Measurements from ENCODE around the gene SORBS2.

The SORBS2 gene

DNA sequence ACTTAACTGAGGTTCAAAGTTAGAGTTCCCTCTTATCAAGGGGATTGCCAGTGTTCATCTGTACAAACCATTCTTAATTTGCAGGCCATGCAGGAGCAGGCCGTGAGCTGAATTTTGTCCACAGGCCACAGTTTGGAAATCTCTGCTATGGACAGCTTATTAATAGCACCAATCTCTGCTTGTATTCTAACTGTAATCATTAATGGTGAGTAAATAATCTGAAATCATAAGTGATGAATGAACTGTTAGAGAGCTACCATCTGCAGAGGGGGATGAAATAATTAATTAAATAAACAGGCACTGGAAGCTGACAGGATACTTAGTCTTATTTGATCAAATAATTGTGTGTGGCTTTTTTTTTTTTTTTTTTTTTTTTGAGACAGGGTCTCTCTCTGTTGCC is 228.2 kb downstream of the SORBS2 start:
- no peak overlapping the region for H3K27ac ChIP-seq
- TF ChIP-seq, protein P1, sequence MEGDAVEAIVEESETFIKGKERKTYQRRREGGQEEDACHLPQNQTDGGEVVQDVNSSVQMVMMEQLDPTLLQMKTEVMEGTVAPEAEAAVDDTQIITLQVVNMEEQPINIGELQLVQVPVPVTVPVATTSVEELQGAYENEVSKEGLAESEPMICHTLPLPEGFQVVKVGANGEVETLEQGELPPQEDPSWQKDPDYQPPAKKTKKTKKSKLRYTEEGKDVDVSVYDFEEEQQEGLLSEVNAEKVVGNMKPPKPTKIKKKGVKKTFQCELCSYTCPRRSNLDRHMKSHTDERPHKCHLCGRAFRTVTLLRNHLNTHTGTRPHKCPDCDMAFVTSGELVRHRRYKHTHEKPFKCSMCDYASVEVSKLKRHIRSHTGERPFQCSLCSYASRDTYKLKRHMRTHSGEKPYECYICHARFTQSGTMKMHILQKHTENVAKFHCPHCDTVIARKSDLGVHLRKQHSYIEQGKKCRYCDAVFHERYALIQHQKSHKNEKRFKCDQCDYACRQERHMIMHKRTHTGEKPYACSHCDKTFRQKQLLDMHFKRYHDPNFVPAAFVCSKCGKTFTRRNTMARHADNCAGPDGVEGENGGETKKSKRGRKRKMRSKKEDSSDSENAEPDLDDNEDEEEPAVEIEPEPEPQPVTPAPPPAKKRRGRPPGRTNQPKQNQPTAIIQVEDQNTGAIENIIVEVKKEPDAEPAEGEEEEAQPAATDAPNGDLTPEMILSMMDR (IDR thresholded peaks at IDR 0.05): no peak
- no peak for TF ChIP-seq ZFX (IDR thresholded peaks at IDR 0.05; ENCODE audit: borderline replicate concordance)

DNA sequence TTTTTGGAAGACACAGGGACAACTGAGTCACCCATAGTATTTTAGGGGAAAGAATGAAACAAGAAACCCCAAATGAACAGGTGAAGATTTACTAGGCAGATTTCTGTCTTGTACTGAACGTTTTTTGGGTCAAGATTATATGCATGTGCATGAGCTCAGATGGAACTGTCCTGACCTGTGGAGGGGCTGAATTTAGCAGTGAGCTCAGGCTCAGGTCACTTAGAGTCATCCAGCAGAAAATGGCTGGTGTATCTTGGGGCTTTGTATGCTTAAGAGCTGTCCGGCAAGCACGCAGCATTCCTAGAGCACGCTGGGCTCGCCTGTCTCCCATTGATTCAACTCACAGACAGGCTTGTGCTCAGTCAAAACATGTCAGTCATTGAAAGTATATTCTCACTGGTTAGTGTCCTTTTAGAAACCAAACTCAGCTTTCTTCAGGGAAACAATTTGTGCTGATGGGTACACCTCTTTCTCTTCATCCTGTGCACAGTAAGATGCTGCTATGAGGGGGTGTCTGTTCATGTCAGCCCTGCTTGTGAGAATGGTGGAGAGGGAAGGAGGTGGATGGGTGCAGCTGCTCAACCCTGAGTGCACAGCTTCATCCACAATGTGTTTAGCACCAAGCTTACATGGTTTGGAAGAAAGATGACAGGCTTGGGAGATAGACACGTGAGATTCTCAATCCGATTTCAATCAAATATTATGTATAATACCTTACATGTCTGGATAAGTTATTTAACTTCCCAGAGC is 229.2 kb downstream of the SORBS2 start:
- H3K27ac ChIP-seq: no peak overlapping the region
- TF ChIP-seq ZFX (IDR thresholded peaks at IDR 0.05; ENCODE audit: borderline replicate concordance): no peak
- TF ChIP-seq, protein P1 (IDR thresholded peaks at IDR 0.05): no peak

GRCh38 chr4:185580699-185581098 is 231.3 kb downstream of the SORBS2 start:
- TF ChIP-seq ZFX (IDR thresholded peaks at IDR 0.05; ENCODE audit: borderline replicate concordance): no peak
- TF ChIP-seq, protein P1 (IDR thresholded peaks at IDR 0.05): no peak
- H3K27ac ChIP-seq: no peak overlapping the region

- no peak for TF ChIP-seq ZFX (IDR thresholded peaks at IDR 0.05; ENCODE audit: borderline replicate concordance)
- TF ChIP-seq, protein P1 (IDR thresholded peaks at IDR 0.05): no peak
- H3K27ac ChIP-seq: no peak overlapping the region
These were observed 233.7 kb downstream of the SORBS2 start for GRCh38 chr4:185578284-185578683.

DNA sequence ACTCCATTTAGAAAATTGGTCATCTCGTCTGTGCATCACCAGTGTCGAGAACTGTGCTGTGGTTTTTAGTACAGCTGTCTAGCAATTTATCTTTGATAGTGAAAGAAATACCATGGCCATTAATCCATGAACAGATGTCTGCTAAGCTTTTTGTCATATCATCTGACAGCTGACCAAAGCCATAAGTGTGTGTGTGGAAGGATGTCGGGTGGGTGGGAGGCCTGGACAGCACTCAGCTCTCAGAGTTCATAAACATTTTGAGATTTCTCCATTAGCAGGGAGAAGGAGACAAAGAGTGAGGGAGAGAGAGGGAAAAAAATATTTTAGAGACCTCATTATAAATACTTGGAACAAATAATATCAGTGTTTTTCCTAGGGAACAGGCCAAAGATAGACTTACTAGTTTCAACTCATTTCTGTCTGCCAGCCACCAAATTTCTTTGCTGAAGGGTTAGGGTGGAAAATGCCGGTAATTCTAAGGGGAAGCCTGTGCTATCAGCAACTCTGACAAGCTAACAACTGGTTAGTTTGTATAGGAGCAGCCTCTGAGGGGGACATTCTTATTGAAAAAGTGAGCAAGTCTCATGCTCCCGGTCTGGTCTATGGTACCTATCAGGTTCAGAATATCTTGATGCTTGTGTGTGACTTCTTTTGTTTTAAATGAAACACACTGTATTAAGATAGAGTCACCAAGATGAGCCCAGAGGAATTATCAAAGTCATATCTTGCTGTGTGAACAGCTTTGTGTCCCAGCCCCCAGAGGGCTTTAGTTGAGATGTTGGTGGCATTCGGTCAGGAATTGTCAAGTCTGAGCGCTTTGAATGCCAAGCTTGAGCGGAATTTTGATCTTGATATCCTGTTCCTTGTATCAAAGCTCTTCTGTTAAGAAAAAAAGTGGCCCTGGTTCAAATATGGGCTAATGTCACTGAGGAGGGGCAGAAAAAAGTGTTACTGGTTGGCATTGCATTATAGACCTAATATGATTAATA is 234.7 kb downstream of the SORBS2 start:
- TF ChIP-seq, protein P1 (IDR thresholded peaks at IDR 0.05): no peak
- no peak for TF ChIP-seq ZFX (IDR thresholded peaks at IDR 0.05; ENCODE audit: borderline replicate concordance)

DNA sequence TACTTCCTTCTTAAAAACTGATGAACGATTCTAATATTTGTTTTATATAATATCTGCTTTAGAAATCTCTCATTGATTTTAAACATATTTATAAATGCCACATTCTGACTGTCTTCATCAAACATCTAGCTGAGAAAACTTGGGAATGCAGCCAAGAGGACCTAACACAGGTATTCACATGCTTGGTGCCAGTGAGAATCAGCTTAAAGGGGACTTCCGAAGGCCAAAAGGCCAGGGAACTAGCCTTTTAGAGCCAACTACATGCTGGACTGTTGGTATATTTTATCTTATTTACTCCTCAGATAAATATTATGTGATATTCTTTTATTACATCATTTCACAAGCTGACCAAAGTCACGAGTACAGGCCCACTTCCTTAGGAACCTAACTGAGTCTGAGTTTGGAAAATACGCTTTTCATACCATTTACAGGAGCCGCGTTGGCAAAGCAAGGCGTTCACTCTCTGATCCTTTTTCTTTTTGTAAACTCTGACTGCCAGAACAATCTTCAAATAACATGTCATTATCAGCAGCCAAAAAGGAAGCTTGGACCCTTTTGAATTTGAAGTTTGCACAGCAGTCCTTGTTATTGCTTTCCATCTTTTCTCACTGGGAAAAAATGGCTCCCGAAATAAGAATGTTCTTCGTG is 235.6 kb downstream of the SORBS2 start:
- H3K27ac ChIP-seq: no peak overlapping the region
- TF ChIP-seq, protein P1 (IDR thresholded peaks at IDR 0.05): no peak
- no peak for TF ChIP-seq ZFX (IDR thresholded peaks at IDR 0.05; ENCODE audit: borderline replicate concordance)

More for the DNA sequence above, 234.7 kb downstream of the SORBS2 start:
- no peak overlapping the region for H3K27ac ChIP-seq
